ENCODE results near the gene GADL1.

Gene GADL1

DNA sequence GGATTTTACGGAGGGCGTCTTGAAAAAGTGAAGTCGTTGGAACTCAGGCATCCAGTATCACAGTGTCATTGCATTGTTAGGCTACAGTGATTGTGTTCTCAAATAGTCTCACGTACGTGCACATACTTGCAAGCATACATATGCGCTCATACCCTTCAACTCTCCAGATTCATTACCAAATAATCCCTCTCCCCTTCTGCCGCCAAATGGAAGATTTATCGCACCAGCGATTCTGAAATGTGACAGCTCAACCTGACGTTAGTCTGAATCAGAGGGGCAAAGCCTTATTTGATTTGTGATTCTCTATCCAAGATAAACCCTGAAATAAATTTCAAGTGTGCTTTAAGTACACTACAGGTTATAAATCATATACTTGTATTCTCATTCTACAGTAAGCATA is 119.4 kb downstream of the GADL1 start:
- no peak for DNase-seq
- H3K27ac ChIP-seq, result no peak overlapping the region
- TF ChIP-seq, protein P1, sequence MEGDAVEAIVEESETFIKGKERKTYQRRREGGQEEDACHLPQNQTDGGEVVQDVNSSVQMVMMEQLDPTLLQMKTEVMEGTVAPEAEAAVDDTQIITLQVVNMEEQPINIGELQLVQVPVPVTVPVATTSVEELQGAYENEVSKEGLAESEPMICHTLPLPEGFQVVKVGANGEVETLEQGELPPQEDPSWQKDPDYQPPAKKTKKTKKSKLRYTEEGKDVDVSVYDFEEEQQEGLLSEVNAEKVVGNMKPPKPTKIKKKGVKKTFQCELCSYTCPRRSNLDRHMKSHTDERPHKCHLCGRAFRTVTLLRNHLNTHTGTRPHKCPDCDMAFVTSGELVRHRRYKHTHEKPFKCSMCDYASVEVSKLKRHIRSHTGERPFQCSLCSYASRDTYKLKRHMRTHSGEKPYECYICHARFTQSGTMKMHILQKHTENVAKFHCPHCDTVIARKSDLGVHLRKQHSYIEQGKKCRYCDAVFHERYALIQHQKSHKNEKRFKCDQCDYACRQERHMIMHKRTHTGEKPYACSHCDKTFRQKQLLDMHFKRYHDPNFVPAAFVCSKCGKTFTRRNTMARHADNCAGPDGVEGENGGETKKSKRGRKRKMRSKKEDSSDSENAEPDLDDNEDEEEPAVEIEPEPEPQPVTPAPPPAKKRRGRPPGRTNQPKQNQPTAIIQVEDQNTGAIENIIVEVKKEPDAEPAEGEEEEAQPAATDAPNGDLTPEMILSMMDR (IDR thresholded peaks at IDR 0.05), result no peak
- H3K27me3 ChIP-seq, result no peaks in the 10 kb centered on the region
- intact Hi-C loops (cut with DNase I; ENCODE audit: low total_unique reads), result no loop called here
- H3K4me1 ChIP-seq, result no peaks in the 10 kb centered on the region
- no peaks in the 10 kb centered on the region for H3K36me3 ChIP-seq
- peak overlapping the region in 1 of 2 donors; percentile 7 for H3K4me3 ChIP-seq
- no peaks in the 10 kb centered on the region for H3K9me3 ChIP-seq

DNA sequence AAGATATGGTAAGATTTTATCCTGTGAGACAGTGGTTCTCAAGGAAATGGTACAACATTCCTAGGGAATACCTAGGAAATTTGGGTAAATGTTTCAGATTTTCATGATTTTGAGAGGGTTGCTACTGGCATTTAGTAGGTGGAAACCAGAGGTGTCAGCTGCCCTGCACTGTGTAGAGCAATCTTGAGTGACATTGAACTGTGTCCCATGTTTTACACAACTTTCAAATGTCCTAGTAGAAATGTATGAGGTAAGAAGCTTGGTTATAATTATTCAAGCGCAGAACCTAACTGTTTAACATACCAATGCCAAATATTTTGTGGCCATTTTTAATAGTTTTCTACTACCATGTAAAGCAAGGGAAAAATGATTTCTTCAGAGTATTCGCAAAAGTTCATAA is 120.4 kb downstream of the GADL1 start:
- H3K27me3 ChIP-seq, result no peaks in the 10 kb centered on the region
- intact Hi-C loops (cut with DNase I; ENCODE audit: low total_unique reads), result no loop called here
- H3K4me3 ChIP-seq, result no peak overlapping the region
- TF ChIP-seq, protein P1 (IDR thresholded peaks at IDR 0.05), result no peak
- no peak overlapping the region for H3K27ac ChIP-seq
- H3K36me3 ChIP-seq, result no peaks in the 10 kb centered on the region
- H3K9me3 ChIP-seq, result no peaks in the 10 kb centered on the region
- DNase-seq, result no peak
- H3K4me1 ChIP-seq, result no peaks in the 10 kb centered on the region

DNA sequence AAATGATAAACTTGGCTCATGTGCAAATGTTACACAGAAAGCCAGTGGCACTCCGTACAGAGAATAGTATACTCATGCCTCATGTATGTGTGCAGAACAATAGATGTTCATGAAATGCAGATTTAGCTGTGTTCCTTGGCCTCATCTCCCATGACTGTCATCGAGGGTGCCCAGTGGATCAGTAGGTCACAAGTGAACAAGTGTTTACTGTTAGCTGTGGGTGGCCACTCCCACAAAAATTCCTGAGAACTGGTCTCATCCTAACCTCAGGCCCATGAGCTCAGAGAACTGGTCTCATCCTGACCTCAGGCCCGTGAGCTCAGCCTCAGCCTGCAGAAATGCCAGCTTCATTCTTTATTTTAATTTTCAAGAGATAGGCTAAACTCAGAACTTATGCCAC is 124.1 kb downstream of the GADL1 start:
- Histone ChIP-seq H3K27me3 (no peaks in the 10 kb centered on the region), H3K4me3 (no peak overlapping the region), H3K36me3 (no peaks in the 10 kb centered on the region), H3K4me1 (no peaks in the 10 kb centered on the region), H3K27ac (no peak overlapping the region), H3K9me3 (no peaks in the 10 kb centered on the region)
- DNase-seq, result peak; percentile 38 to 72
- TF ChIP-seq, protein P1 (IDR thresholded peaks at IDR 0.05), result no peak
- intact Hi-C loops (cut with DNase I; ENCODE audit: low total_unique reads), result no loop called here

DNA sequence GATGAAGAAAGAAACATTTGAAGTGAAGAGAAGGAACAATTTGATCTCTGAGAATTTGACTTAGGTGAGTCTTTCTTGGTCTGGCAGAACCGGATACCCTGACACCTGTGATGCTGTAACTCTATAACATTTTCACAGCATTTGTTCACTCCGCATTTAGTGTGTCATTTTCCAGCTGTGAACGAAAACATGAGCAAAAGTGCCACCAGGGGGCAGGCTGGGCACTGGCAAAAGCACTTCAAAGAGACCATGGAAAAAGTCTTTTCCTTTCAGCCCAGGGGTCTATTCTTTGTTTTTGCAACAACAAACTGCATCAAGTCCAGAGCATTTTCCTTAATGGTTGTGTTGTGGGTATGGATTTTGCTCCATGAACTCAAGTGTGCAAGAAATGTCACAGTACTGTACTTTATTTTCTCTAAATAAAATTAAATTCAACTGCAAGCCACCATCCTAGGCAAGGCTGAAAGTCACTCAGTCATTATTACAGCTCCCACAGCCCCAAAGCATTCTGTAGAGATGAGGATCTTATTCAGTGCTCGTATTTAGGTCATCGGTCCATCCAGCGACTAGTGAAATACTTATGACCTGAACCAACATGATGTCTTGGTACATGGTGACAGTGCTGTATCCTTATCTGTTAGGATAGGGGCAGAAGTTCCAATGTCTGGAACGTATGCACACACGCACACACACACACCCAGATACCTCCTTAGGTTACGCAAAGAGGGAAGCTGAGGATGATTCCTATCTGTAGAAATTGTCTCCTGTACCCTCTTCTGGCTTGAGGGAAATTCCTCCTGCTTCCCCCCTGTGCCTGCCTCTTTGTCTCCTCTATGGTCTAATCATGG is 125.5 kb downstream of the GADL1 start:
- intact Hi-C loops (cut with DNase I; ENCODE audit: low total_unique reads), result loop anchor here (10.0 kb wide), 1 partner anchor 366 kb away; no protein-coding TSS in a partner anchor
- DNase-seq, result peak; percentile 75 to 79
- Histone ChIP-seq H3K27me3 (no peaks in the 10 kb centered on the region), H3K4me1 (no peaks in the 10 kb centered on the region), H3K4me3 (no peak overlapping the region), H3K36me3 (no peaks in the 10 kb centered on the region), H3K9me3 (no peaks in the 10 kb centered on the region), H3K27ac (no peak overlapping the region)
- TF ChIP-seq, protein P1 (IDR thresholded peaks at IDR 0.05), result peak; percentile 81

DNA sequence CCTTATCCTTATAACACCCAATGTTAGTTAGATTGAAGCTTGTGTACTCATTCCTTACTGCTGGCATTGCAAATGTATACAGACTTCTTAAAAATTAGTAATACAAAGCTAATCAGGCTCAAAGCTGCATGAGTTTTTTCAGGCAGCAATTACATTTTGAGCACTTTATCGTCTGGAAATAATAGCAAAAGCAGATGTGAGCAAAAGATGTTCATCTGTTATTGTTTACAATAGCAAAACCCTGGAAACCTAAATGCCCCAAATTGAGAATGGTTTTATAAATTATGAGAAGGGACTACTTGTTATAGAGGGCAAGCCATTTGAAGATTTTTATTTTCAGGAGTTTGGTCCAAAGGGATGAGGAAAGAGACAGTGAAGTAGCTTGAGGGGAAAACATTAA is 126.4 kb downstream of the GADL1 start:
- no peak overlapping the region for H3K27ac ChIP-seq
- H3K4me3 ChIP-seq, result no peak overlapping the region
- TF ChIP-seq, protein P1 (IDR thresholded peaks at IDR 0.05), result no peak
- H3K36me3 ChIP-seq, result no peaks in the 10 kb centered on the region
- intact Hi-C loops (cut with DNase I; ENCODE audit: low total_unique reads), result loop anchor here (10.0 kb wide), 1 partner anchor 367 kb away; no protein-coding TSS in a partner anchor
- H3K9me3 ChIP-seq, result no peaks in the 10 kb centered on the region
- H3K27me3 ChIP-seq, result no peaks in the 10 kb centered on the region
- H3K4me1 ChIP-seq, result no peaks in the 10 kb centered on the region
- DNase-seq, result no peak

Data from tibial artery (tissue), 4 donors.